Kidney epithelial cell (primary cell): ENCODE results near the gene RGS7BP. TPM values are rescaled to one million over a fixed set of nuclear protein-coding genes. Genes with fewer than 3 reads are reported as not detected.

Source experiments
- DNase-seq: peaks from one replicate; pipeline ENCODE4 v3.0.0-alpha.2; 2010; ENCODE audit warnings: low read depth
- H3K27me3 ChIP-seq: 2 replicates; pipeline ENCODE4 v1.6.0; 2011; ENCODE audit warnings: low read length; ENCODE audit not compliant: control insufficient read depth, insufficient read depth
- H3K36me3 ChIP-seq: 2 replicates; pipeline ENCODE4 v1.5.1; 2011; ENCODE audit warnings: low read length; ENCODE audit not compliant: control insufficient read depth, insufficient read depth
- H3K4me3 ChIP-seq: 2 replicates; pipeline ENCODE4 v1.5.1; 2011; ENCODE audit warnings: low read depth, mild to moderate bottlenecking, control low read depth, low read length
- total RNA-seq: library from RNA; depleted of rRNA; stranded (reverse); fragments of >200 nt; gene quantifications from 2 replicates; pipeline ENCODE4 v1.2.3, GENCODE V29; 2015
- TF ChIP-seq, protein P1 (sequence below): IDR thresholded peaks from 2 replicates; pipeline ENCODE4 v1.5.1; 2011; ENCODE audit warnings: mild to moderate bottlenecking, moderate library complexity, low read length, control low read depth, inconsistent platforms; ENCODE audit not compliant: insufficient read depth, poor library complexity, severe bottlenecking

Gene RGS7BP
- total RNA-seq, 1 donor from 2014 or later: not detected

DNA sequence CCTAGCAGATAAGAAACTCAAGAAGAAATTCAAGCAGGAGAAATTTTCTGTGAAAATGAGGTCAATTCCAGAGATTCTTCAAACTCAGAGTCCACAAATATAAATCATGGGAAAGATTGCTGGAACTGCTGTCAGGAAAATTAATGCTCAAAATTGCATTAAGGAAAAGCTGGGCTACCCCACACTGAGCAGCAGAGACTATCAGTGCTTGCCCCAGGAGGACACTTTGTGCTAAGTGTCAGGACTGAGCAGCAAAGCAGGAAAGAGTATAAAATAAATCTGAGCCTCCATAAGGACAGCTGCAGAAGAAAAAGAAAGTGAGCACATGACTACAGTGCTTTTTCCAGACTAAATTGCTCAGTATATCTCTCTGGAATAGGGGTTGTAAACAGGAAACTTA, 81.6 kb downstream of the RGS7BP start:
- TF ChIP-seq, protein P1, sequence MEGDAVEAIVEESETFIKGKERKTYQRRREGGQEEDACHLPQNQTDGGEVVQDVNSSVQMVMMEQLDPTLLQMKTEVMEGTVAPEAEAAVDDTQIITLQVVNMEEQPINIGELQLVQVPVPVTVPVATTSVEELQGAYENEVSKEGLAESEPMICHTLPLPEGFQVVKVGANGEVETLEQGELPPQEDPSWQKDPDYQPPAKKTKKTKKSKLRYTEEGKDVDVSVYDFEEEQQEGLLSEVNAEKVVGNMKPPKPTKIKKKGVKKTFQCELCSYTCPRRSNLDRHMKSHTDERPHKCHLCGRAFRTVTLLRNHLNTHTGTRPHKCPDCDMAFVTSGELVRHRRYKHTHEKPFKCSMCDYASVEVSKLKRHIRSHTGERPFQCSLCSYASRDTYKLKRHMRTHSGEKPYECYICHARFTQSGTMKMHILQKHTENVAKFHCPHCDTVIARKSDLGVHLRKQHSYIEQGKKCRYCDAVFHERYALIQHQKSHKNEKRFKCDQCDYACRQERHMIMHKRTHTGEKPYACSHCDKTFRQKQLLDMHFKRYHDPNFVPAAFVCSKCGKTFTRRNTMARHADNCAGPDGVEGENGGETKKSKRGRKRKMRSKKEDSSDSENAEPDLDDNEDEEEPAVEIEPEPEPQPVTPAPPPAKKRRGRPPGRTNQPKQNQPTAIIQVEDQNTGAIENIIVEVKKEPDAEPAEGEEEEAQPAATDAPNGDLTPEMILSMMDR: no peak
- no peaks in the 10 kb centered on the region for H3K36me3 ChIP-seq
- H3K27me3 ChIP-seq: no peaks in the 10 kb centered on the region
- DNase-seq: no peak
- no peak overlapping the region for H3K4me3 ChIP-seq

DNA sequence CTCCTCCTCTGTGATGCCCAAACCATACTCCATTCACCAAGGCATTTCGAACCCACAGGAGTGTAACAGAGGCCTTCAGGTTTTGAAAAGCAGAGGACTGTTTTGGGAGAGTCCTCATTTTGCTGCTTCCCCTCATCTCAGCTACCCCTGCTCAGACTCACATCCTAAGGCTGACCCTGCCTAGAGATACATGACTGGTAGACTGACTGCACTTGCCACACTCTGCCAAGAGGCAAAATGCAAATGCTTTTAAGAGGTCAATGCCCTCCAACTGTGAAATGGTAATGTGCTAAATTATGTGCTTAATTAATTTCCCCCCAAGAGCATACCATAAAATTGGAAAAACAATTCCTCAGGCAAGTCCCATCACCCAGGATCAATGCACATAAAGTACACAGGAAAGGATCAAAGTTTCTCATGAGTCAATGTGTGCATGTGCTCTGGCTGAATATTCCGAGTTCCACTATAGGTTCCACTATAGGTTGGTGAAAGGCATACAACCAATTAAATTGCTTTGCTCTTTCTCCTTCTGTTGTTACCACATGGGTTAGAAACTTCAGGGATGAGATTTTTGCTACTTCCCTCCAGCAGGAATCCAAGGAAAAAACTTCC, 87.0 kb downstream of the RGS7BP start:
- TF ChIP-seq, protein P1: no peak
- Histone ChIP-seq H3K4me3 (no peak overlapping the region), H3K36me3 (no peaks in the 10 kb centered on the region), H3K27me3 (no peaks in the 10 kb centered on the region)
- DNase-seq: no peak

GRCh38 chr5:64594025-64594424, 88.2 kb downstream of the RGS7BP start:
- Histone ChIP-seq H3K27me3 (no peaks in the 10 kb centered on the region), H3K36me3 (no peaks in the 10 kb centered on the region), H3K4me3 (no peak overlapping the region)
- TF ChIP-seq, protein P1: no peak
- no peak for DNase-seq

- no peak for DNase-seq
- Histone ChIP-seq H3K4me3 (no peak overlapping the region), H3K27me3 (no peaks in the 10 kb centered on the region), H3K36me3 (no peaks in the 10 kb centered on the region)
- TF ChIP-seq, protein P1: no peak
Observed at GRCh38 chr5:64594601-64595000, 88.8 kb downstream of the RGS7BP start.

DNA sequence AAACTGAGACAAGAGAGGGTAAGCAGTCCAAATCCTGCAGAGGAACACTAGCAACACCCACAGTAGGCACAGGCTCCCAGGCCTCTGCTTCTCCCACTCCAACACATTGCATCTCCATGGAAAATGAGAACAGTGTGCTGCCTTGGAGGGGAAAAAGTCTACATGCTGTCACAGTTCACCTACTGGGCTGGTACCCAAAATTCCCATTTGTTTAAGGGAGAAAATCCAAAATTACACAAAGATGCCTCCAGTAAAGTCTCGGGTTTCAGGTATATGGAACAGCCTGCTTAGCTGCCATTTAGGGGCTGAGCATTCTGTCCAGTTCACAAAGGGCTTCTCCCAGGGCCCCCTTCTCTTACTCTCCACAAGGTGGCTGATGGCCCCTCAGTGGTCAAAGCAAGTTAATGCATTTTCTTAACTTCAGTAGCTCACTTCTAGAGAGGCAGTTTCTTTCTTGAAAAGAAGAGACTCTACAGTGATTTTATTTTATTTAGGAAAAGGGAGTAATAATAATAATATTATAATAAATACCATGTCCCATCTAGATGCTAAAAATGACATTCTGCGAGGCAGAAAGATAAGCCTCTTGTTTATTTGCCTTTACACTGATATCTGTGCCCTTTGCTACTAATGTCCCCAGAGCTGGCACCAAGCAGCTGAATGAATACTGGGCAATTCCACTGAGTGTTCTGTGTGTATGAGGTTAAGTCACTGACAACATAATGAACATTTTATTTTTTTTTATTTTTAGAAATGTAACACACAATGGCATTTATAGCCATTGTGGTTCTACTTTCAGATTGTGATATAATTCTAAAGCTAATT, 89.4 kb downstream of the RGS7BP start:
- TF ChIP-seq, protein P1: peak; percentile 34
- no peak overlapping the region for H3K4me3 ChIP-seq
- no peaks in the 10 kb centered on the region for H3K36me3 ChIP-seq
- no peak for DNase-seq
- H3K27me3 ChIP-seq: no peaks in the 10 kb centered on the region
